K562 (cell line): ENCODE data around the gene WASF2. TPM values are rescaled to one million over a fixed set of nuclear protein-coding genes. Genes with fewer than 3 reads are reported as not detected.
A peak's percentile ranks its signal among the peaks of the same experiment; 100 is the strongest.

Experiments
- CBFB ChIP-seq: sonication (generic); formaldehyde crosslinking; IDR thresholded peaks from 2 replicates; pipeline ENCODE4 v1.4.0; 2020; ENCODE audit warnings: mild to moderate bottlenecking, missing genetic modification reagents
- DIDO1 ChIP-seq: fragments of 450-650 bp; IDR thresholded peaks from 2 replicates; pipeline ENCODE4 v1.6.1; 2016; ENCODE audit warnings: low read depth, missing biosample characterization, missing genetic modification characterization
- KDM1A ChIP-seq, 2 experiments: fragments of 450-650 bp; IDR thresholded peaks; 2 replicates each; pipeline ENCODE4 v1.6.1; 2016; ENCODE audit warnings: mild to moderate bottlenecking in 2 of 2
- L3MBTL2 ChIP-seq: fragments of 450-650 bp; IDR thresholded peaks from 2 replicates; pipeline ENCODE4 v1.6.1; 2016; ENCODE audit warnings: mild to moderate bottlenecking, moderate library complexity
- NRF1 ChIP-seq, 2 experiments: fragments of 450-650 bp; IDR thresholded peaks in 1 of 2; conservative IDR thresholded peaks in 1 of 2; 2 replicates each; pipeline ENCODE4 v1.6.1; 2014; ENCODE audit warnings: mild to moderate bottlenecking in 2 of 2
- POLR2AphosphoS5 ChIP-seq: IDR thresholded peaks from 2 replicates; pipeline ENCODE4 v1.6.1; 2011; ENCODE audit warnings: mild to moderate bottlenecking, low read depth, low read length, moderate library complexity; ENCODE audit not compliant: control insufficient read depth, insufficient read depth
- TAF15 ChIP-seq: fragments of 200-400 bp; formaldehyde crosslinking; IDR thresholded peaks from 2 replicates; pipeline ENCODE4 v1.6.1; 2017; ENCODE audit warnings: mild to moderate bottlenecking, low read depth, low read length, moderate library complexity
- TOE1 ChIP-seq, 2 experiments: fragments of 450-650 bp in 1 of 2; sonication (generic) in 1 of 2; formaldehyde crosslinking in 1 of 2; IDR thresholded peaks; 2 replicates each; pipeline versions ENCODE4 v1.7.1 to v1.8.0; 2016 to 2022; ENCODE audit warnings: borderline replicate concordance in 2 of 2, mild to moderate bottlenecking in 2 of 2, antibody characterized with exemption in 1 of 2, inconsistent platforms in 1 of 2, low read depth in 1 of 2, missing genetic modification reagents in 1 of 2, moderate library complexity in 1 of 2
- polyA plus RNA-seq, 8 experiments: library from polyadenylated mRNA; depleted of rRNA in 4 of 8; stranded (reverse) in 5 of 8; unstranded in 3 of 8; fragments of >200 nt; fragmentation: Nextera tagmentation in 2 of 8; fragmentation: Illumina TruSeq in 1 of 8; extraction: Ambion mirVana in 2 of 8; extraction: Trizol in 1 of 8; gene quantifications; 2 replicates each; pipeline versions ENCODE4 v1.2.1 to v1.2.3, GENCODE V29; 2011 to 2014; ENCODE audit warnings: inconsistent platforms in 1 of 8, missing spikeins in 1 of 8
- total RNA-seq, 7 experiments: library from RNA; depleted of rRNA in 6 of 7; stranded (reverse); fragments of >200 nt in 6 of 7; fragmentation: Illumina TruSeq in 2 of 7; extraction: Trizol in 2 of 7; gene quantifications; 2 replicates each; pipeline versions ENCODE4 v1.2.1 to v1.2.3, GENCODE V29; 2011 to 2021; ENCODE audit warnings: low replicate concordance in 1 of 7
- TF ChIP-seq, protein P1 (sequence below), 2 experiments: fragments of 450-650 bp in 1 of 2; IDR thresholded peaks; 2 replicates each; pipeline ENCODE4 v1.6.1; 2011 to 2017; ENCODE audit warnings: low read depth in 2 of 2, antibody characterized with exemption in 1 of 2, borderline replicate concordance in 1 of 2, low read length in 1 of 2, mild to moderate bottlenecking in 1 of 2, mixed read lengths in 1 of 2; ENCODE audit not compliant: control insufficient read depth in 1 of 2
- TF ChIP-seq, protein P2 (sequence below): IDR thresholded peaks from 2 replicates; pipeline ENCODE4 v1.6.1; 2016; ENCODE audit warnings: missing genetic modification characterization, missing compliant biosample characterization
- TF ChIP-seq, protein P3 (sequence below): sonication (generic); formaldehyde crosslinking; IDR thresholded peaks from 2 replicates; pipeline ENCODE4 v1.8.0; 2022; ENCODE audit warnings: mild to moderate bottlenecking, missing genetic modification reagents, borderline replicate concordance
- TF ChIP-seq, protein P4 (sequence below): fragments of 250-450 bp; sonication (Bioruptor Pico); IDR thresholded peaks from 2 replicates; pipeline ENCODE4 v1.8.0; 2022; ENCODE audit warnings: inconsistent platforms, mild to moderate bottlenecking, moderate library complexity, borderline replicate concordance
- TF ChIP-seq, protein P5 (sequence below): fragments of 450-650 bp; formaldehyde crosslinking; IDR thresholded peaks from 2 replicates; pipeline ENCODE4 v1.4.0; 2020; ENCODE audit warnings: mild to moderate bottlenecking, mixed read lengths

WASF2 gene
- total and polyA plus RNA-seq, 9 of the 15 experiments (the other 6 are each of a cell fraction or from before 2014, with no cell fraction given): 8.2 to 163 (median 31.2) TPM

DNA sequence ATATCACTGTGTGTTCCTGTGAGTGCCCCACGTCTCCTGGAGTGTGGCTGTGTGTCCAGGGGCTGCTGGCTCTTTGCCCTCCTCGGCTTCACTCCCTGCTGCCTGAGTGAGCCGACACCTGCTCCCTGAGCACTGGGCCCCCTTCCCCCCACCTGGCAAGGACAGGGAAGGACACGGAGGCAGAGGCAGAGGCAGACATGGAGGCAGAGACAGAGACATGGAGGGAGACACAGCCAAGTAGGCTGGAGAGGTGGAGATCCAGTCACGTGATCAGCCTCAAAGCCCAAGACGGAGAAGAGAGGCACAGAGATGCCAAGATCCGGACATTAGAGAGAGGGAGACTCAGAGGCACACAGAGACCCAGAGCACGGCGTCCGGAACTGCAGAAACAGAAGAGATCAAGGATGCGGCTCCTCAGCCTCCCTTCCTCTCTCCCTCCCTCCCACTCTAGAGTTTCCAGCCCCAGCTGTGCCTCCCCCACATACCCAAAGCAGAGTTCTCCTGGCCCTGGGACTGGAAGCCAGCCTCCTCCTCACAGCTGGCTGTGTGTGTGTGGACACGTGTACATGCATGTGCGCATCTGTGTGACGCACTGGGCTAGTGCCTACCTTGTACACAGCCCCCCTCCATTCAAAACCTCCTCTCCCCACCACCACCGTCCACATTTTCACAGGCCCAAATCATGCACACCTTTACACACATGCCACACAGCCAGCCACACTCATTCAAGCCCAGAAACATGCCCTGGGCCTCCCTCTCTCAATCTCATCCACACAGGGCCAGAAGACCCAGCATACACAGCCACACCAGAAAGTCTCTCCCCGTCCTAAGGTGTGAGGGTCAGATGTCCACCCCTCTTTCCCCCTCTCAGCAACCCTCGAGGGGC, 39.1 kb upstream of the WASF2 start (continued):
- TF ChIP-seq, protein P1, sequence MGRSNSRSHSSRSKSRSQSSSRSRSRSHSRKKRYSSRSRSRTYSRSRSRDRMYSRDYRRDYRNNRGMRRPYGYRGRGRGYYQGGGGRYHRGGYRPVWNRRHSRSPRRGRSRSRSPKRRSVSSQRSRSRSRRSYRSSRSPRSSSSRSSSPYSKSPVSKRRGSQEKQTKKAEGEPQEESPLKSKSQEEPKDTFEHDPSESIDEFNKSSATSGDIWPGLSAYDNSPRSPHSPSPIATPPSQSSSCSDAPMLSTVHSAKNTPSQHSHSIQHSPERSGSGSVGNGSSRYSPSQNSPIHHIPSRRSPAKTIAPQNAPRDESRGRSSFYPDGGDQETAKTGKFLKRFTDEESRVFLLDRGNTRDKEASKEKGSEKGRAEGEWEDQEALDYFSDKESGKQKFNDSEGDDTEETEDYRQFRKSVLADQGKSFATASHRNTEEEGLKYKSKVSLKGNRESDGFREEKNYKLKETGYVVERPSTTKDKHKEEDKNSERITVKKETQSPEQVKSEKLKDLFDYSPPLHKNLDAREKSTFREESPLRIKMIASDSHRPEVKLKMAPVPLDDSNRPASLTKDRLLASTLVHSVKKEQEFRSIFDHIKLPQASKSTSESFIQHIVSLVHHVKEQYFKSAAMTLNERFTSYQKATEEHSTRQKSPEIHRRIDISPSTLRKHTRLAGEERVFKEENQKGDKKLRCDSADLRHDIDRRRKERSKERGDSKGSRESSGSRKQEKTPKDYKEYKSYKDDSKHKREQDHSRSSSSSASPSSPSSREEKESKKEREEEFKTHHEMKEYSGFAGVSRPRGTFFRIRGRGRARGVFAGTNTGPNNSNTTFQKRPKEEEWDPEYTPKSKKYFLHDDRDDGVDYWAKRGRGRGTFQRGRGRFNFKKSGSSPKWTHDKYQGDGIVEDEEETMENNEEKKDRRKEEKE (IDR thresholded peaks at IDR 0.05; ENCODE audit: borderline replicate concordance in 1 of 2, control insufficient read depth in 1 of 2, low read depth in 2 of 2, low read length in 1 of 2): 0 out of 4 replicates have a peak, but pooled peaks of 1 of the 2 experiments have one; percentile 41
- TF ChIP-seq, protein P2, sequence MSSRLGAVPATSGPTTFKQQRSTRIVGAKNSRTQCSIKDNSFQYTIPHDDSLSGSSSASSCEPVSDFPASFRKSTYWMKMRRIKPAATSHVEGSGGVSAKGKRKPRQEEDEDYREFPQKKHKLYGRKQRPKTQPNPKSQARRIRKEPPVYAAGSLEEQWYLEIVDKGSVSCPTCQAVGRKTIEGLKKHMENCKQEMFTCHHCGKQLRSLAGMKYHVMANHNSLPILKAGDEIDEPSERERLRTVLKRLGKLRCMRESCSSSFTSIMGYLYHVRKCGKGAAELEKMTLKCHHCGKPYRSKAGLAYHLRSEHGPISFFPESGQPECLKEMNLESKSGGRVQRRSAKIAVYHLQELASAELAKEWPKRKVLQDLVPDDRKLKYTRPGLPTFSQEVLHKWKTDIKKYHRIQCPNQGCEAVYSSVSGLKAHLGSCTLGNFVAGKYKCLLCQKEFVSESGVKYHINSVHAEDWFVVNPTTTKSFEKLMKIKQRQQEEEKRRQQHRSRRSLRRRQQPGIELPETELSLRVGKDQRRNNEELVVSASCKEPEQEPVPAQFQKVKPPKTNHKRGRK (tag): no peak
- TF ChIP-seq DIDO1 (peak; percentile 7; the same call in 1 of the 2 replicates), KDM1A (IDR thresholded peaks at IDR 0.05) (peak in 1 of 2 experiments; percentile 97; a peak in 2 of 4 replicates), CBFB (CRISPR knock-in tag) (0 out of 2 replicates have a peak, but pooled peaks have one; percentile 14), TAF15 (no peak), NRF1 (conservative IDR thresholded peaks at IDR 0.05 in 1 of 2, IDR thresholded peaks at IDR 0.05 in 1 of 2) (peak; percentile 42 to 59; a peak in 3 of 4 replicates), POLR2AphosphoS5 (peak; percentile 47; the same call in 1 of the 2 replicates), L3MBTL2 (peak; percentile 77; the same call in 1 of the 2 replicates), TOE1 (IDR thresholded peaks at IDR 0.05; ENCODE audit: borderline replicate concordance) (peak; percentile 98), TOE1 (CRISPR knock-in tag; IDR thresholded peaks at IDR 0.05; ENCODE audit: borderline replicate concordance, low read depth) (no peak)
- TF ChIP-seq, protein P3, sequence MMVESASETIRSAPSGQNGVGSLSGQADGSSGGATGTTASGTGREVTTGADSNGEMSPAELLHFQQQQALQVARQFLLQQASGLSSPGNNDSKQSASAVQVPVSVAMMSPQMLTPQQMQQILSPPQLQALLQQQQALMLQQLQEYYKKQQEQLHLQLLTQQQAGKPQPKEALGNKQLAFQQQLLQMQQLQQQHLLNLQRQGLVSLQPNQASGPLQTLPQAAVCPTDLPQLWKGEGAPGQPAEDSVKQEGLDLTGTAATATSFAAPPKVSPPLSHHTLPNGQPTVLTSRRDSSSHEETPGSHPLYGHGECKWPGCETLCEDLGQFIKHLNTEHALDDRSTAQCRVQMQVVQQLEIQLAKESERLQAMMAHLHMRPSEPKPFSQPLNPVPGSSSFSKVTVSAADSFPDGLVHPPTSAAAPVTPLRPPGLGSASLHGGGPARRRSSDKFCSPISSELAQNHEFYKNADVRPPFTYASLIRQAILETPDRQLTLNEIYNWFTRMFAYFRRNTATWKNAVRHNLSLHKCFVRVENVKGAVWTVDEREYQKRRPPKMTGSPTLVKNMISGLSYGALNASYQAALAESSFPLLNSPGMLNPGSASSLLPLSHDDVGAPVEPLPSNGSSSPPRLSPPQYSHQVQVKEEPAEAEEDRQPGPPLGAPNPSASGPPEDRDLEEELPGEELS (CRISPR knock-in tag): no peak
- TF ChIP-seq, protein P4, sequence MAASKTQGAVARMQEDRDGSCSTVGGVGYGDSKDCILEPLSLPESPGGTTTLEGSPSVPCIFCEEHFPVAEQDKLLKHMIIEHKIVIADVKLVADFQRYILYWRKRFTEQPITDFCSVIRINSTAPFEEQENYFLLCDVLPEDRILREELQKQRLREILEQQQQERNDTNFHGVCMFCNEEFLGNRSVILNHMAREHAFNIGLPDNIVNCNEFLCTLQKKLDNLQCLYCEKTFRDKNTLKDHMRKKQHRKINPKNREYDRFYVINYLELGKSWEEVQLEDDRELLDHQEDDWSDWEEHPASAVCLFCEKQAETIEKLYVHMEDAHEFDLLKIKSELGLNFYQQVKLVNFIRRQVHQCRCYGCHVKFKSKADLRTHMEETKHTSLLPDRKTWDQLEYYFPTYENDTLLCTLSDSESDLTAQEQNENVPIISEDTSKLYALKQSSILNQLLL (CRISPR knock-in tag): no peak
- TF ChIP-seq, protein P5, sequence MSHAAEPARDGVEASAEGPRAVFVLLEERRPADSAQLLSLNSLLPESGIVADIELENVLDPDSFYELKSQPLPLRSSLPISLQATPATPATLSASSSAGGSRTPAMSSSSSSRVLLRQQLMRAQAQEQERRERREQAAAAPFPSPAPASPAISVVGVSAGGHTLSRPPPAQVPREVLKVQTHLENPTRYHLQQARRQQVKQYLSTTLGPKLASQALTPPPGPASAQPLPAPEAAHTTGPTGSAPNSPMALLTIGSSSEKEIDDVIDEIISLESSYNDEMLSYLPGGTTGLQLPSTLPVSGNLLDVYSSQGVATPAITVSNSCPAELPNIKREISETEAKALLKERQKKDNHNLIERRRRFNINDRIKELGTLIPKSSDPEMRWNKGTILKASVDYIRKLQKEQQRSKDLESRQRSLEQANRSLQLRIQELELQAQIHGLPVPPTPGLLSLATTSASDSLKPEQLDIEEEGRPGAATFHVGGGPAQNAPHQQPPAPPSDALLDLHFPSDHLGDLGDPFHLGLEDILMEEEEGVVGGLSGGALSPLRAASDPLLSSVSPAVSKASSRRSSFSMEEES (CRISPR knock-in tag): peak; percentile 98
